HepG2 (cell line): Measurements from ENCODE around the gene COQ7. TPM values are rescaled to one million over a fixed set of nuclear protein-coding genes. Genes with fewer than 3 reads are reported as not detected.

Source experiments
- BCL6 ChIP-seq: IDR thresholded peaks from 2 replicates; pipeline ENCODE4 v1.6.1; 2016; ENCODE audit warnings: missing genetic modification reagents, missing compliant biosample characterization
- CREM ChIP-seq, 2 experiments: sonication (generic) in 1 of 2; formaldehyde crosslinking in 1 of 2; IDR thresholded peaks; 2 replicates each; pipeline versions ENCODE4 v1.4.0 to v1.6.1; 2016 to 2020; ENCODE audit warnings: antibody characterized with exemption in 1 of 2, mild to moderate bottlenecking in 1 of 2, missing genetic modification reagents in 1 of 2
- KAT7 ChIP-seq: IDR thresholded peaks from 2 replicates; pipeline ENCODE4 v1.6.1; 2018; ENCODE audit warnings: borderline replicate concordance, missing compliant biosample characterization
- KDM5A ChIP-seq: fragments of 200-600 bp; sonication (generic); IDR thresholded peaks from 2 replicates; pipeline ENCODE4 v1.7.0; 2018; ENCODE audit warnings: antibody characterized with exemption, mild to moderate bottlenecking, low read length, borderline replicate concordance
- KDM6A ChIP-seq: IDR thresholded peaks from 2 replicates; pipeline ENCODE4 v1.6.1; 2016; ENCODE audit warnings: low read depth
- MIER2 ChIP-seq: IDR thresholded peaks from 2 replicates; pipeline ENCODE4 v1.6.1; 2016; ENCODE audit warnings: missing biosample characterization, missing genetic modification reagents
- MXD4 ChIP-seq: IDR thresholded peaks from 2 replicates; pipeline ENCODE4 v1.6.1; 2016; ENCODE audit warnings: mild to moderate bottlenecking, missing biosample characterization, missing genetic modification reagents
- NFKB2 ChIP-seq: sonication (generic); formaldehyde crosslinking; IDR thresholded peaks from 2 replicates; pipeline ENCODE4 v1.4.0; 2020; ENCODE audit warnings: missing genetic modification reagents, borderline replicate concordance
- NKX3-1 ChIP-seq: sonication (generic); formaldehyde crosslinking; IDR thresholded peaks from 2 replicates; pipeline ENCODE4 v1.5.0; 2020; ENCODE audit warnings: missing genetic modification reagents
- PHF20 ChIP-seq: sonication (generic); formaldehyde crosslinking; IDR thresholded peaks from 2 replicates; pipeline ENCODE4 v1.5.0; 2020; ENCODE audit warnings: mild to moderate bottlenecking, missing genetic modification reagents
- RCOR2 ChIP-seq: IDR thresholded peaks from 2 replicates; pipeline ENCODE4 v1.6.1; 2016; ENCODE audit warnings: missing biosample characterization, missing genetic modification reagents
- SRSF1 ChIP-seq: fragments of 200-400 bp; formaldehyde crosslinking; optimal IDR thresholded peaks from 2 replicates; pipeline ENCODE3; 2017; ENCODE audit warnings: mild to moderate bottlenecking, low read depth, low read length, moderate library complexity
- SRSF9 ChIP-seq: fragments of 200-400 bp; formaldehyde crosslinking; IDR thresholded peaks from 2 replicates; pipeline ENCODE4 v1.6.1; 2018; ENCODE audit warnings: borderline replicate concordance, mild to moderate bottlenecking, low read depth, low read length; ENCODE audit not compliant: insufficient read depth, poor library complexity, severe bottlenecking
- SRY ChIP-seq: sonication (generic); formaldehyde crosslinking; IDR thresholded peaks from 2 replicates; pipeline ENCODE4 v1.8.0; 2022; ENCODE audit warnings: mild to moderate bottlenecking, missing genetic modification reagents
- TCF7 ChIP-seq: sonication (generic); IDR thresholded peaks from 2 replicates; pipeline ENCODE4 v1.6.1; 2016; ENCODE audit warnings: antibody characterized with exemption, low read depth
- ZC3H13 ChIP-seq: sonication (generic); formaldehyde crosslinking; IDR thresholded peaks from 2 replicates; pipeline ENCODE4 v1.8.1; 2023; ENCODE audit warnings: mild to moderate bottlenecking, missing genetic modification reagents, moderate library complexity
- ZNF205 ChIP-seq: IDR thresholded peaks from 2 replicates; pipeline ENCODE4 v1.6.1; 2018; ENCODE audit warnings: missing biosample characterization, missing genetic modification reagents
- ZNF275 ChIP-seq: sonication (generic); formaldehyde crosslinking; IDR thresholded peaks from 2 replicates; pipeline ENCODE4 v1.8.0; 2022; ENCODE audit warnings: missing genetic modification reagents, mild to moderate bottlenecking, inconsistent platforms, borderline replicate concordance
- ZNF282 ChIP-seq: fragments of 450-650 bp; IDR thresholded peaks from 2 replicates; pipeline ENCODE4 v1.6.1; 2018; ENCODE audit not compliant: partially characterized antibody
- ZNF335 ChIP-seq: sonication (generic); formaldehyde crosslinking; IDR thresholded peaks from 2 replicates; pipeline ENCODE4 v1.4.0; 2020; ENCODE audit warnings: missing genetic modification reagents
- ZNF605 ChIP-seq: sonication (generic); formaldehyde crosslinking; IDR thresholded peaks from 2 replicates; pipeline ENCODE4 v1.8.0; 2022; ENCODE audit warnings: mild to moderate bottlenecking, missing genetic modification reagents
- ZNF737 ChIP-seq: sonication (generic); formaldehyde crosslinking; IDR thresholded peaks from 2 replicates; pipeline ENCODE4 v1.5.0; 2020; ENCODE audit warnings: missing genetic modification reagents, mild to moderate bottlenecking, borderline replicate concordance
- ZNF766 ChIP-seq: sonication (generic); formaldehyde crosslinking; IDR thresholded peaks from 2 replicates; pipeline ENCODE4 v1.5.0; 2020; ENCODE audit warnings: missing genetic modification reagents, borderline replicate concordance
- ZNF784 ChIP-seq: sonication (generic); formaldehyde crosslinking; IDR thresholded peaks from 2 replicates; pipeline ENCODE4 v1.5.1; 2020; ENCODE audit warnings: missing genetic modification reagents, mild to moderate bottlenecking, borderline replicate concordance
- polyA plus RNA-seq, 8 experiments: library from polyadenylated mRNA; depleted of rRNA in 3 of 8; stranded (reverse) in 7 of 8; unstranded in 1 of 8; fragments of >200 nt; fragmentation: Illumina TruSeq in 4 of 8; extraction: Trizol in 4 of 8; gene quantifications; 2 replicates each; pipeline versions ENCODE4 v1.2.1 to v1.2.3, GENCODE V29; 2011 to 2016; ENCODE audit warnings: low read depth in 4 of 8, missing spikeins in 1 of 8, mixed read lengths in 1 of 8; ENCODE audit not compliant: insufficient read depth in 1 of 8
- total RNA-seq, 5 experiments: library from RNA; depleted of rRNA; stranded (reverse); fragments of >200 nt; fragmentation: Illumina TruSeq; extraction: Trizol; gene quantifications; 2 replicates each; pipeline ENCODE4 v1.2.3, GENCODE V29; 2016; ENCODE audit warnings: low read depth in 1 of 5
- TF ChIP-seq, protein P1 (sequence below): sonication (generic); formaldehyde crosslinking; IDR thresholded peaks from 2 replicates; pipeline ENCODE4 v1.4.0; 2020; ENCODE audit warnings: missing genetic modification reagents; ENCODE audit errors: not compliant biosample characterization
- TF ChIP-seq, protein P2 (sequence below): IDR thresholded peaks from 2 replicates; pipeline ENCODE4 v1.6.1; 2016; ENCODE audit warnings: low read depth, borderline replicate concordance

COQ7 gene
- total and polyA plus RNA-seq, 2 of the 13 experiments (the other 11 are each of a cell fraction or from before 2014, with no cell fraction given), result 20.1 to 45.7 TPM

DNA sequence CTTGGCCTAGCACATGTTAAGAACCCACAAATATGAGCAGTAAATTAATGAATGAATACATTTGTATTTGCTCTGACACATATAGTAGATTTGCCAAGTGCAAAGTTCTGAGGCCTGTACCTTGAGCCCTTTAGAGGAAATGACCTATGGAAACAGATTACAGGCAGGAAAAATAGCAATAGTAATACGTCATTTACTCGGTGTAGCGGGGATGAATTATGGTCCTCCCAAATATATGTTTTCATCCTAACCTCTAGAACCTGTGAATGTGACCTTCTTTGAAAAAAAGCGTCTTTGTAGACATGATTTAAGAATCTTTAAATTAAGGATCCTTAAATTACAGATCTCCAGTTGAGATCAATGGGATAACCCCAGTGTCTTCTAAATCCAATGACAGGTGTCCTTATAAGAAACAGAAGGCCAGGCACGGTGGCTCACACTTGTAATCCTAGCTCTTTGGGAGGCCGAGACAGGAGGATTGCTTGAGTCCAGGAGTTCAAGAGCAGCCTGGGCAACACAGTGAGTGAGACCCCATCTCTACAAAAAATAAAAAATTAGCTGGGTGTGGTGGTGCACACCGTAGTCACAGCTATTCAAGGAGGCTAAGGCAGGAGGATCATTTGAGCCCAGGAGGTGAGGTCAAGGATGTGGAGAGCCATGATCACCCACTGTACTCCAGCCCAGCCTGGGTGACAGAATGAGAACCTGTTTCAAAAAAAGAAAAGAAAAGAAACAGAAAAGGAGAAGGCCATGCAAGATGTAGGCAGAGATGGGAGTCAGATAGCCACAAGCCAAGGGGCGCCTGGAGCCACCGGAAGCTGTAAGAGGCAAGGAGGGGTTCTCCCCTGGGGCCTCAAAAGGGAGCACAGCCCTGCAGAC is 41.2 kb downstream of the COQ7 start (continued):
- peak; percentile 81 for TF ChIP-seq CREM (IDR thresholded peaks at IDR 0.05)
- TF ChIP-seq CREM (CRISPR knock-in tag; IDR thresholded peaks at IDR 0.05), result no peak
- TF ChIP-seq ZNF605 (CRISPR knock-in tag), result peak; percentile 63
- TF ChIP-seq, protein P1, sequence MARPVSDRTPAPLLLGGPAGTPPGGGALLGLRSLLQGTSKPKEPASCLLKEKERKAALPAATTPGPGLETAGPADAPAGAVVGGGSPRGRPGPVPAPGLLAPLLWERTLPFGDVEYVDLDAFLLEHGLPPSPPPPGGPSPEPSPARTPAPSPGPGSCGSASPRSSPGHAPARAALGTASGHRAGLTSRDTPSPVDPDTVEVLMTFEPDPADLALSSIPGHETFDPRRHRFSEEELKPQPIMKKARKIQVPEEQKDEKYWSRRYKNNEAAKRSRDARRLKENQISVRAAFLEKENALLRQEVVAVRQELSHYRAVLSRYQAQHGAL, result no peak
- no peak for TF ChIP-seq SRSF1
- TF ChIP-seq ZNF275 (CRISPR knock-in tag), result no peak
- no peak for TF ChIP-seq TCF7
- TF ChIP-seq NFKB2, result peak; percentile 34; the same call in 1 of the 2 replicates
- no peak for TF ChIP-seq SRSF9
- no peak for TF ChIP-seq RCOR2
- no peak for TF ChIP-seq PHF20 (CRISPR knock-in tag)
- no peak for TF ChIP-seq ZC3H13
- peak; percentile 8; the same call in 1 of the 2 replicates for TF ChIP-seq ZNF205 (CRISPR knock-in tag)
- no peak for TF ChIP-seq ZNF766 (CRISPR knock-in tag)
- 0 out of 2 replicates have a peak, but pooled peaks have one; percentile 4 for TF ChIP-seq ZNF784 (CRISPR knock-in tag)
- 0 out of 2 replicates have a peak, but pooled peaks have one; percentile 3 for TF ChIP-seq MIER2 (CRISPR knock-in tag)
- peak; percentile 71 for TF ChIP-seq ZNF335 (CRISPR knock-in tag)
- TF ChIP-seq NKX3-1 (CRISPR knock-in tag), result 0 out of 2 replicates have a peak, but pooled peaks have one; percentile 56
- peak; percentile 72; the same call in 1 of the 2 replicates for TF ChIP-seq KDM6A (CRISPR knock-in tag)
- TF ChIP-seq SRY (CRISPR knock-in tag), result peak; percentile 55; the same call in 1 of the 2 replicates
- no peak for TF ChIP-seq ZNF737 (CRISPR knock-in tag)
- TF ChIP-seq MXD4 (CRISPR knock-in tag), result no peak
- no peak for TF ChIP-seq ZNF282
- TF ChIP-seq, protein P2, sequence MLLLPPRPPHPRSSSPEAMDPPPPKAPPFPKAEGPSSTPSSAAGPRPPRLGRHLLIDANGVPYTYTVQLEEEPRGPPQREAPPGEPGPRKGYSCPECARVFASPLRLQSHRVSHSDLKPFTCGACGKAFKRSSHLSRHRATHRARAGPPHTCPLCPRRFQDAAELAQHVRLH, result no peak
- no peak for TF ChIP-seq KDM5A
- 0 out of 2 replicates have a peak, but pooled peaks have one; percentile 2 for TF ChIP-seq KAT7 (CRISPR knock-in tag)
- peak; percentile 56; the same call in 1 of the 2 replicates for TF ChIP-seq BCL6
